Endothelial cell (in vitro differentiated cells): Measurements from ENCODE around the gene NOM1. TPM values are rescaled to one million over a fixed set of nuclear protein-coding genes. Genes with fewer than 3 reads are reported as not detected.
A peak's percentile ranks its signal among the peaks of the same experiment; 100 is the strongest.

Experiments
- DNase-seq: peaks from one replicate; pipeline ENCODE4 v3.0.0; 2021; ENCODE audit warnings: low spot score
- H3K27ac Mint-ChIP-seq: one replicate; pipeline ENCODE4 v1.8.0; 2021; ENCODE audit warnings: mixed read lengths, inconsistent platforms; ENCODE audit not compliant: unreplicated experiment
- H3K27me3 Mint-ChIP-seq: one replicate; pipeline ENCODE4 v1.8.0; 2021; ENCODE audit warnings: mild to moderate bottlenecking, moderate library complexity, mixed read lengths, inconsistent platforms; ENCODE audit not compliant: unreplicated experiment
- H3K36me3 Mint-ChIP-seq: one replicate; pipeline ENCODE4 v1.8.0; 2021; ENCODE audit warnings: mild to moderate bottlenecking, low read depth, mixed read lengths, inconsistent platforms; ENCODE audit not compliant: unreplicated experiment
- H3K4me1 Mint-ChIP-seq: one replicate; pipeline ENCODE4 v1.8.0; 2021; ENCODE audit warnings: mild to moderate bottlenecking, mixed read lengths, inconsistent platforms; ENCODE audit not compliant: unreplicated experiment
- H3K4me3 Mint-ChIP-seq: one replicate; pipeline ENCODE4 v1.8.0; 2021; ENCODE audit warnings: mild to moderate bottlenecking, mixed read lengths, inconsistent platforms; ENCODE audit not compliant: unreplicated experiment
- H3K9me3 Mint-ChIP-seq: one replicate; pipeline ENCODE4 v1.8.0; 2021; ENCODE audit warnings: mixed read lengths, inconsistent platforms; ENCODE audit not compliant: unreplicated experiment
- CTCF ChIP-seq: fragments of 200-600 bp; sonication (generic); IDR thresholded peaks from one replicate; pipeline ENCODE4 v1.5.0; 2021; ENCODE audit warnings: antibody characterized with exemption; ENCODE audit not compliant: unreplicated experiment
- total RNA-seq: library from RNA; stranded (reverse); fragmentation: NEBNext Ultra II Directional; extraction: Animal tissue kit (Norgen Biotek cat#: 25700); gene quantifications from one replicate; pipeline ENCODE4 v1.2.1, GENCODE V29; 2021; ENCODE audit not compliant: unreplicated experiment

The NOM1 gene
- total RNA-seq, 1 donor from 2014 or later, result 33.6 TPM

- Mint-ChIP-seq H3K9me3 (no peaks in the 10 kb centered on the region), H3K4me3 (no peak overlapping the region), H3K4me1 (peaks cover 26% of the 10 kb centered on the region), H3K36me3 (peaks cover under 1% of the 10 kb centered on the region), H3K27me3 (peaks cover 30% of the 10 kb centered on the region), H3K27ac (no peak overlapping the region)
- TF ChIP-seq CTCF, result no peak
- no peak for DNase-seq
Measured at GRCh38 chr7:157009778-157010587, 60.5 kb downstream of the NOM1 start.

GRCh38 chr7:157010588-157011332, 61.2 kb downstream of the NOM1 start, which contains the start of gene MNX1:
MNX1 (minus strand) TSS chr7:157010663; CDS start chr7:157010350, 313 bp downstream.
- DNase-seq, result peak; percentile 78
- Mint-ChIP-seq H3K27me3 (peaks cover 27% of the 10 kb centered on the region), H3K9me3 (no peaks in the 10 kb centered on the region), H3K4me1 (peaks cover 26% of the 10 kb centered on the region), H3K27ac (no peak within 1 kb of the TSS), H3K36me3 (no peaks in the 10 kb centered on the region), H3K4me3 (peak within 1 kb of the TSS; percentile 85)
- TF ChIP-seq CTCF, result no peak

- H3K4me3 Mint-ChIP-seq, result peak overlapping the region; percentile 85
- DNase-seq, result no peak
- H3K4me1 Mint-ChIP-seq, result peaks cover 29% of the 10 kb centered on the region
- peak overlapping the region; percentile 21 for H3K27ac Mint-ChIP-seq
- peaks cover 31% of the 10 kb centered on the region for H3K27me3 Mint-ChIP-seq
- H3K9me3 Mint-ChIP-seq, result no peaks in the 10 kb centered on the region
- no peaks in the 10 kb centered on the region for H3K36me3 Mint-ChIP-seq
- no peak for TF ChIP-seq CTCF
Measured at GRCh38 chr7:157011333-157012112, 62.0 kb downstream of the NOM1 start.

- DNase-seq, result no peak
- Mint-ChIP-seq H3K36me3 (no peaks in the 10 kb centered on the region), H3K4me1 (peaks cover 27% of the 10 kb centered on the region), H3K9me3 (no peaks in the 10 kb centered on the region), H3K4me3 (peak overlapping the region; percentile 16), H3K27me3 (peaks cover 34% of the 10 kb centered on the region), H3K27ac (peak overlapping the region; percentile 21)
- no peak for TF ChIP-seq CTCF
Measured at GRCh38 chr7:157012113-157012547, 62.6 kb downstream of the NOM1 start.
